Measurements from ENCODE around the gene TGFBR1. TPM values are rescaled to one million over a fixed set of nuclear protein-coding genes. Genes with fewer than 3 reads are reported as not detected.
"Not testable (repeated sequence)": the region's sequence is repeated elsewhere in the genome, so short reads cannot be mapped to it uniquely, and the experiment has no call there.

TGFBR1 gene
- total RNA-seq, 1 donor from 2014 or later, result 12.3 TPM

DNA sequence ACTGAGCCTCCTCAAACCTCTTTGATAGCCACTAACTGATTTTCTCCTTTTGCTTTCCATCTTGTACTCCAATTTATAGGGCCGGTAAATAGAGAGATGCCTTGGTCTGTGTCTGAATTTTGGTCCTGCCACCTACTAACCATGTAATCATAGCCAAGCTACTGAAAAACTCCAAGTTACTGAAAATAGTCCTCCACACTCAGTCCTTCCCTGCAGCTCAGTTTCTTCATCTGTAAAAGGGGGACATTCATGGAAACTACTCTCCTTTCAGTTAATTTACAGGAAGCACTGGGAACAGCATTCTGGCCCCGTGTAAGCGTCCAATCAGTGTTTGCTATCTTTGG lies 30.0 kb upstream of the TGFBR1 start:
- ATAC-seq (no peak), DNase-seq (no peak)
- intact Hi-C loops (cut with micrococcal nuclease), result no loop called here

DNA sequence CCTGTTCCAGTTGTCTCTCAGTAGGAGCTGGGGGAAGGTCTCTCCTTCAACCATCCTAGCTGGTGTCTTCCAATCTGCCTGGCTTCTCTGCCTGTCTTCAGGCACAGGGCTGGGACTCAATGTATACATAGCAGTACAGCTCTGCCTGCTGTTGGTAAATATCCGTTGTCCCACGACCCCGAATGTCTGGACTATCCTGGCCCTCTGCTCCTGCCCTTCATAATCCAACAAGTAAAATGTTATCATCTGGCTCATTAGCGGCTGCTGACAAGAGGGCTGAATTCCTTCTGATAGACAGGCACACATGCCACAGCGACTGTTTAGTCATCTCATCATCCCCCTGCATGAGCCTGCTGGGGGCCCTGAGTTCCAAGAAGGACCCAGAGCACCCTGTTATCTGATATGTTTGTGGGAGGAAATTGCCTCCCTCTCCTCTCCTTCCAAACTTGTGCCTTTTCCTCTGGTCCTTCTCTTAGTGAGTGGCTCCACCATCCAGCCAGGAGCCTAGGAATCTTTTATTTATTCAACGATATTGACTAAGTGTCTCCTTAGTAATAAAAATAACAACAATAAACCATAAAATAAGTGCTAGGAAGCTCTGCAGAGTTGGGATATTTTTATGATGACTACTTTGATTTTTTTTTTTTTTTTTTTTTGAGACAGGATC lies 29.5 kb upstream of the TGFBR1 start:
- intact Hi-C loops (cut with micrococcal nuclease), result no loop called here
- no peak for DNase-seq
- no peak for ATAC-seq

DNA sequence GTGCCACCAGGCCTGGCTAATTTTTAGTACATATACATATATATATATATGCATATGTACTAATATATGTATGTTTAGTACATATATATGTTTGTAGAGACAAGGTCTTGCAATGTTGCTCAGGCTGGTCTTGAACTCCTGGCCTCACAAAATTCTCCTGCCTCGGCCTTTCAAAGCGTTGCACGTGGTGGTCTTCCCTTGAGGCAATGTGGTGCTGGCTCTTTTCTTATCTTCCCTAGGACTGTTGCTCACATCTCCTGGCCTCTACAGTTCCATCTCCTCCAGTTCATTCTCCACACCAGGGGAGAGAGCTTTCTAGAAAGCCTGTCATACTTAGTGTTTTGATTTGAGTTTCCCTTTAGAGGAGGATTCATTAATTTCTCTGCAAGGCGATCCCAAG lies 28.9 kb upstream of the TGFBR1 start:
- ATAC-seq (no peak), DNase-seq (no peak)
- intact Hi-C loops (cut with micrococcal nuclease), result no loop called here

DNA sequence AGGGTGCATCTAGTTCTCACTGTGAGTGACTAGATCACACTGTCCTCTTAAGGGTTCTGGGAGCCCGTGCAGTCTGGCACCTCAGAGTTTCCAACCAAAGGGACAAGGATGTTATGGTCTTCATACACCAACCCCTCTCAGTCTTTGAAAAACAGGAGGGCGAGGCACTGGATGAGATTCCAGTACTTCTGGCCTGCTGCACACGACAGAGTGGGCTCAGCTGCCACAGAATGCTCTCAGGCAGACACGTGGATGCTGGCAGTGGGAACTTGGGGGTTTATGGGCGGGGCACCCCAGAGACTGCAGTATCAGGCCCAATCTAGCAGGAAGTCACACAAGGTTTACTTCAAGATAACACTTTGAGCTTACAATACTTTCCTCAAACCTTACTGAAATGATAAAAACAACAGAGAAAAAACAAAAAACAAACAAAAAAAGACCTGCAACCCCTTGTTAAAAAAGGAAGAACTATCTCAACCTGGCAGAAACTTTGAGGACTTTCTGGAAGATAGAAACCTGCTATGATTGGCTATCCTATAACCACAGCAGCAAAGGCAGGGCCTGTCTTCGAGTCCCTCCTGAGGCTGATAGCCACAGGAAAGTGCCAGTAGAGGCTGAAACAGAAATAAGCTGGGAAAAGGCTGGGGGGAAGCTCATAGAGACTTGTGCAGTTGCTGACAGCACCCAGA lies 28.3 kb upstream of the TGFBR1 start:
- intact Hi-C loops (cut with micrococcal nuclease), result no loop called here
- ATAC-seq (peak; percentile 17), DNase-seq (peak; percentile 37)

DNA sequence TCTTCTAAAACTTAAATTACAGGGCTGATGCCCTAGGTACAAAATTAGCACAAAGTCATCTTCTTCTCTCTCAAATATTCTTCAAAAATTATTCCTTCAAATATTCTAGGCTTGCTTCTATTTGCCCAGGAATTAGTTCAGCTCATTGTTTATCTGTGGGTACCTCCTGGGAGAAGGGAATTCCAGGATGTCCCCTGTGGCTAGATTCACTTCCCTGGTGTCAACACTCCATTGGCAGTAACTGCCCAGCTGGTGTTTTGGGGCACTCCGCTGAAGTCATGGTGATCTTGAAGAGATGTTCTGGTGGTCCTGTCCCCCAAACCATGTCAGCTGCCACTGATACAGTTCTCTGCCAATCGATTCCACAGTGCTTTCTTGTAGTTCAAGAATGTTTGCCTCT lies 26.2 kb upstream of the TGFBR1 start:
- intact Hi-C loops (cut with micrococcal nuclease), result no loop called here
- ATAC-seq, result no peak
- no peak for DNase-seq

DNA sequence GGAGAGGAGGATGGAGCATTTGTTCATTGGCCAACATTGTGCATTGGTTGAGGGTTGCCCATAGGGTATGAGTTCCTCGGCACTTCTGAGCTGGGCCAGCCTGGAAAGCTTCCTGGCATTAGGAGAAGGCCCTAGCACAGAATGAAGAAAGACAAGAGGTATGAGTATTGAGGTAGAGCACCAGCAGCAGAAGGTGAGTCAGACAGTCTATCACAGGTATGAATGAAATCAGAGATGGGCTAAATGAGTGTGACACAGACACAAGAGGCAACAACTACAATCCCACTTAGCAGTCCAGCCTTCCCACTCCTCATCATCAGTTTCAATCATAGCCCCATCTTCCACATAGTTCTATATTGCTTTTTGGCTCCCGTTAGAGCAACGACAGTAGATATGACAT lies 25.4 kb upstream of the TGFBR1 start:
- DNase-seq (no peak), ATAC-seq (no peak)
- intact Hi-C loops (cut with micrococcal nuclease), result no loop called here

DNA sequence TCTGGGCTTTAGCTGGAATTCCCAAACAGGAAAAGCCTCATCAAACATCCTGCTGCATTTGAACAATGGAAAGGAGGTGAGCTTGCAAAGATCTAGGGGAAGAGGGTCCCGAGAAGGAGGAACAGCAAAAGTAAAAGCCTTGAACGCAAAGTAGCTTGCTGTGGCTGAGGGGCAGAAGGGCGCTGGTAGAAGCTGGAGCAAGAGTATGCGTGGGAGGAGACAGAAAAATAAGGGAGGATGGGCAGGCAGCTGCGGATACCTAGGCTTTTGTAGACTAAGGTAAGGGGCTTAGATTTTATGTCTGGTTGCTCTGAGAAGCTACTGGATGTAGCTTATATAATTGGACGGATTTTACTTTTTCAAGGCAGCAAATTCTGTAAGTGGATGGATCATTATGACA lies 21.9 kb upstream of the TGFBR1 start:
- intact Hi-C loops (cut with micrococcal nuclease), result no loop called here
- DNase-seq, result no peak
- no peak for ATAC-seq

DNA sequence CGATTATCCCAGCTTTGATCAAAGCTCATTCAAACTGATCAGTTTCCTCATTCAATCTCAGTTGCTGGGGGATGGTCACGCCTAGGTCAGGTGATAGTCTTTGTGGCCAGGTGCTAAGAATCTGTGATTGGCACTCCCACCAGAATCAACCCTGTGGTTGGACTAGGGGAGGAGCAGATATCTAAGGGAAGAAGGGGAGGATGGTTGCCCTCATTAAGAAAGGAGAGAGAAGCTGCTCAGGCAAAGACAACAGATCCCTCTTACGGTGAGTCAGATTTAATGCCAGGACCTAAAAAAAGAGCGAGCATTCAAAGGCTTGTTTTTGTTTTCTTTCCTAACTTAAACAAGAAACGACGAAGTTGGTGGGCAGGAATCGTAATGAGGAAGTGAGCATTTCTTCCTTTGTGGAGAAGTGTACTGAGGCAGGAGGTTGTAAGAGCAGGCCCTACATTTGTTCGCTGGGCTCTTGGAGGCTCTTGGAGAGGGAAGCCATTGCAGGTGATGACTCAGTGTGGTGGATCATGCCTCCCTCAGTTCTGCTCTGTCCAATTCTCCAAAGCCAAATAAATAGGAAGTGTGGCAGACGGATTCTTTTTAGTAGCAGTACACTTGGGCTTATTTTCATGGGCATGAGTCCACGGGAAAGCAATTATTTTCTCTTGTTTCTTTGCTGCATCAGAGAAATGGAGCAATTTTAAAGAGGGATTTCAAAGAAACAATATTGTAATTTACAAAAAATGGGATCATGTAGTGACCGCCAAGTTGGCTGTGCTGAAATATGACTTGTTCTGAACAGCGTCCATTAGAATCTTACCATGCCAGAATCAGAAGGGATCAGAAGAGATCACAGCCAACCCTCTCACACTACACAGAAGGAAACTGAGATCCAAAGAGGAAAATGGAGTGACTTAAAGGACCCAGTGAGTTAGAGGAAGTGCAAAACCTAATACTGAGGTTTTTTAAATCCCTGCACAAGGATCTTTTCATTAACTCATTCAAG lies 18.7 kb upstream of the TGFBR1 start:
- intact Hi-C loops (cut with micrococcal nuclease), result no loop called here
- DNase-seq (no peak), ATAC-seq (peak; percentile 57)

DNA sequence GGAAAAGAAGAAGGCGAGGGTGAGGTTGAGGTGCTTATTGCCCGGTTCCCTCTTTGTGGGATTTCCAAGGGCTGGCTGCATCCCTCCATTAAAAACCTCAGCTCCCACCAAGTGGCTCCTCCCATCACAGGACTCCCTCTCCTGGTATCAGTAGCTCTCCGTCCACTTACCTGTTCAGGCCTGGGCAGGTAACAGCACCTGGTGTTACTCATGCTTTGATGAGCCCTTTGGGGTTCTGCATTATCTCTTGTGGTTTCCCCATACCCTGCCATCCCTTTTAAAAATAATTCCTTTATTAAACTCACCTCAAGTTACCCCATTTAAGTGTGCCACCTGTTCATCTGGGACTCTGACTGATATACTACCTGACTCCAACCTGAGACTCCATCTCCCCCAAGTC lies 17.5 kb upstream of the TGFBR1 start:
- DNase-seq, result no peak
- ATAC-seq, result no peak
- intact Hi-C loops (cut with micrococcal nuclease), result no loop called here

DNA sequence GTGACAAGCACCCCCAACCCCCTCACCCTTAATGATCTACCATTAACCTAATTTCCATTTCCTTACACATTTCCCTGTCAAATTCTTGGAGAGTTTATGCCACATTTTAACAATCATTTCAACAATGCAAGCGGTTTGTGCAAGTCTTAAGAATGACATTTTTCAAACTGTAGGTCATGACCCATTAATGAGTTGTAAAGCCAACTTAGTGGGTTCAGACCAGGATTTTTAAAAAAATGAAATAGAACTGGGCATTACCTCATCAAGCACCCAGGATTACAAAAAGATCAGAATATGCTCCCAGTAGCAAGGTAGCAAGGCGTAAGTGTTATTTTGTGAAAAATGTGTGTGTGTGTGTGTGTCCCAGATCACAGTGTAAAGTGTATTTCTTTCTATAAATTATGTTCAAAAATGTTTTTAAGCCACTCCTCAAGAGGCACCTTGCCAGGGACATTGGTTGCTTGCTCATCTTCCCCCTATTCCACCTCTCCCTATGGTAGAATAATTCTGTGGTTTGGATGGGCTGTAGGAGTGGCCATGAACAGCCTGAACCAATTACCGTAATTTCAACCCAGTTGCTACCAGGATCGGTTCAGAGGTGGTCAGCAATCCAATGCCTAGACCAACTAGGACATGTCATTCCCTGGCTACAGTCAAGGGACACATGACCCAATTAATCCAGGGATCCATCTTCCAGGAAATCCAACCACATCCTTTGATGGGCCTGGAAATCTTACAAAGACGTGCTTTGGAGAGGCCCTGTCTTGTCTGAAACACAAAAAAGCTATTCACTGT lies 14.4 kb upstream of the TGFBR1 start:
- no peak for ATAC-seq
- intact Hi-C loops (cut with micrococcal nuclease), result no loop called here
- no peak for DNase-seq

DNA sequence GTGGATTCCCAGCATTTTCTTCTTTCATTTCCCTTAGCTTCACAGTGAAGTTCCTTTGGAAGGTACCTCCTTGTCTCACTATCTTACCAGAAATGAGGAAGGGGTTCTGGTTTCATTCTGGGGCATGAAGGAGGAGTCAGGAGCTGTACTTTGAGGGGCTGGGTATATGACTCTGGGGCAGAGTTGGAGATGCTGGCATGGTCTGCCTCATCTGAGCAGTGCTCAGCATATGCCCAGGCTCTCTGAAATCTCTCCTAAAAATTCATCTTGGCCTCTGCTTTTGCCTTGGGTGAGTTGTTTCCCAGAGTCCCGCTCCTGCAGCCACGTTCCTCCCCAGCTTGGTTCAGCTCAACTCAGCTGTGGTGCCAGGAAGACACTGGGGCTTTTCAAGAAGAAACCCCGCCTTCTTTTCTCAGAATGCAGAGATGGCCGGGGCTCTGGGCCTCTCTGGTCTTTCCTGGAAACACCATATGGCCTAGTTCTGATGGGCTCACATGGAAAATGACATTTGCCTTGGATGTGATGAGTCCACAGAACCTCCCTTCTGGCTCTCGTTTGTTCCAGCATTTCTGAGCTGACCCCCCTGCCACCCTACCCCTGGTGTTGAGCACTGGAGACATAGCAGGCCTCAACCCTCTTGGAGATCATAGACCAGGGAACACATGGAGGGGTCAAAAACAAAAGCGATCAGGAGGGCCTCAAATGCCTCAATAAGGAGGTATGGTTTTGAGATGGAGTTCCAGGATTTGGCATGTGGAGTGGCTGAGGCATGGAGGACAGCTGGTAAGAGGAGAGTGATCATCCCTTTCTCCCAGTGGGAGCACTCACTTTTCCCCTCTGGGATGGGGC lies 12.0 kb upstream of the TGFBR1 start:
- DNase-seq, result peak; percentile 26
- no peak for ATAC-seq

DNA sequence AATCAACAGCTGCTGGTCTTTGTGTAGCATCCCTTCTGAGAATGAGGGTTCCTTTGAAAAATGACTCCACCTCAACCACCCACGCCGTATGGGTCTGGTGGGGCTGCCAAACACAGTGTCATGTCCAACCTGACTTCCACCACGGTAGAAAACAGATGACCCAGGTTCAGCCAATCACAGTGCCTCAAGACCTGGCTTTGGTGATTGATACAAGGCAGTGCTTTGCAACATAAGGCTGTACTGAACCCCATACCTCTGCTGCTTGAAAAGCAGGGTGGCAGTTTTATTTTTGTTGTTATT lies 11.5 kb upstream of the TGFBR1 start:
- DNase-seq, result no peak
- intact Hi-C loops (cut with micrococcal nuclease), result no loop called here
- ATAC-seq, result no peak

More for the DNA sequence above, 12.0 kb upstream of the TGFBR1 start:
- intact Hi-C loops (cut with micrococcal nuclease), result no loop called here

DNA sequence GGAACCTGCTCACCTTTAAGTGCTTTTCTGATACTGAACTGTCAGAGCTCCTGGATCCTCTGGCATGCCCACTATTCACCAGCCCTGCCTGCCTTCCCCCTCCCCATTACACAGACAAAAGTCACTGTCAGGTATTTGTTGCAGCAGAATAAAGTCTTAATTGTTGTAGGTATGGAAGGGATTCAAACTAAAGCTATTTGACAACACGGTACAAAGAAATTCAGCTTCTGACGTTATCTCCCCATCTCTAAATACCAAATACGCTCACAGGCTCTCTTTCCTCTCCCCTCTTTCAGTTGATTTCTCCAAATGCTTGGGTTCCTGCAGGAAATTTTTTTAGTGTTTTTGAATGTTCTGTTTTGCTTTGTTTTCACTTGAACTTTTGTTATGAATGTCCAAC lies 9.3 kb upstream of the TGFBR1 start:
- intact Hi-C loops (cut with micrococcal nuclease), result no loop called here
- ATAC-seq (no peak), DNase-seq (no peak)

DNA sequence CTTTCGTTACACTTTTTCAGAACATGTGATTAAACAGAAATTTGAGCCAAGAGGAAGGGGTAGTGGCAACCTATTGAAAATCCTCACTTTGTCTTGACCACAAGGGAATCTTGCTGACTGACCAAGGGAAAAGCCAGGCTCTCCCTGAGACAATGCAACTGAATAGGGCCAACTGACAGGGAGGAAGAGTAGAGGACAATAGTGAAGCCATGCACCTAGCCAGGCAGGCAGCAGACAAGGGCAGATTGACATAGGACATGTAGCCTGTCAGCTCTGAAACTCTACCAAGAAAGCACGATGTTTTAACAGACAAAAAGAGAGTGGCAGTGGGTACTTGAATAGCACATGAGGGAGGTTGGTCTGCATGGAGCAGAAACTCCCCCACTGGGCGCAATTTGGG lies 8.5 kb upstream of the TGFBR1 start:
- no peak for ATAC-seq
- intact Hi-C loops (cut with micrococcal nuclease), result no loop called here

DNA sequence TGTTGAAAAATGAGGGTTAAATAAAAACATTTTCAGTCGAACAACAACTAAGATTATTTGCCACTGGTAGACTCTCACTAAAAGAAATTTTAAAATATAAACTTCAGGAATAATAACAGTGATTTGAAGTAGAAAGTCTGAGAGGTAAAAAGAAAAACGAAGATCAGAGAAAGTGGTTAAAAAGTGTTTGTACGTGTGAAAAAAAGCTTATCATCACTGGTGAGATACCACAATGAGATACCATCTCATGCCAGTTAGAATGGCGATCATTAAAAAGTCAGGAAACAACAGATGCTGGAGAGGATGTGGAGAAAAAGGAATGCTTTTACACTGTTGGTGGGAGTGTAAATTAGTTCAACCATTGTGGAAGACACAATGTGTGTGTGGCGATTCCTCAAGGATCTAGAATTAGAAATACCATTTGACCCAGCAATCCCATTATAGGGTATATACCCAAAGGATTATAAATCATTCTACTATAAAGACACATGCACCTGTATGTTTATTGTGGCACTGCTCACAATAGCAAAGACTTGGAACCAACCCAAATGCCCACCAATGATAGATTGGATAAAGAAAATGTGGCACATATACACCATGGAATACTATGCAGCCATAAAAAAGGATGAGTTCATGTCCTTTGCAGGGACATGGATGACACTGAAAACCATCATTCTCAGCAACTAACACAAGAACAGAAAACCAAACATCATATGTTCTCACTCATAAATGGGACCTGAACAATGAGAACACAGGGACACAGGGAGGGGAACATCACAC lies 4.9 kb upstream of the TGFBR1 start:
- ATAC-seq; DNase-seq; intact Hi-C loops (cut with micrococcal nuclease): not testable (repeated sequence)

More for the DNA sequence above, 8.5 kb upstream of the TGFBR1 start:
- DNase-seq, result no peak

DNA sequence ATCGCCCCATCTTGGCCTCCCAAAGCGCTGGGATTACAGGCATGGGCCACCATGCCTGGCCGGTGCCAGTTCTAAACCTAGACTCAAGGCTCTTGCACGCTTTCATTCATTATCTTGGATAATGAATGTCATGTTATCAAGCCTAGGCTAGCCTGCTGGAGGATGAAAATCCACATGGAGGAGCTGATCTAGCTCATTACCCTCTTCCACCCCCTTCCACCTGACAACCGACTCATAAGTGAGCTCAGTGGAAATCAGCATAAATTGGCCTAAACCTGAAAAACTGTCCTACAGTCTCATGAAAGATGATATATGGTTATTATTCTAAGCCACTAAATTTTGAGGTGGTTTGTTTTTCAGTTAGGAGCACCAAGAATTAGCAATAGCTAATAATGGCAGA lies 3.6 kb upstream of the TGFBR1 start:
- ATAC-seq (no peak), DNase-seq (no peak)
- intact Hi-C loops (cut with micrococcal nuclease), result no loop called here

DNA sequence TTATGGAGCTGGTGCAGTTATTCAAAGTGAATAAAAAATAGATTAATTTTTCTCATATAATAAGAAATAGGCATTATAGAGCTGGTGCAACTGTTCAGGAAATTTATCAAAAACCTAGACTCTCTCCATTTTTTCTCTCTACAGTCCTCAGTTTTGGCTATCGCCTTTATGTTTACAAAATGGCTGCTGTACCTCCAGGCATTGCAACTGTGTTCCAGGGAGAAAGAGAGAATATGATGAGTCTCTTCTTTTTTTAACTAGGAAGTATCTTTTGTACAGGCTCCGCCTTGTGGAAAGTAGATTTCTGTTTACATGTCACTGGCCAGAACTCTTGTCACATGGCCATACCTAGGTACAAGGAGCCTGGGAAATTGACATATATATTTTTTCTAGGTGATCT lies 3.1 kb upstream of the TGFBR1 start:
- no peak for DNase-seq
- no peak for ATAC-seq
- intact Hi-C loops (cut with micrococcal nuclease), result no loop called here

Data from left ventricle myocardium superior (tissue), 1 donor.